NCI-H460 (cell line): ENCODE data around the gene ZNF609. TPM values are rescaled to one million over a fixed set of nuclear protein-coding genes. Genes with fewer than 3 reads are reported as not detected.
A peak's percentile ranks its signal among the peaks of the same experiment; 100 is the strongest.

Experiments
- DNase-seq: peaks from one replicate; pipeline ENCODE4 v3.0.0-alpha.2; 2016; ENCODE audit warnings: low read depth; ENCODE audit errors: extremely low read depth
- polyA plus RNA-seq: library from polyadenylated mRNA; depleted of rRNA; stranded (reverse); fragments of >200 nt; gene quantifications from 2 replicates; pipeline ENCODE4 v1.2.3, GENCODE V29; 2014; cell fraction: nucleus; rRNA removed
- total RNA-seq: library from RNA; depleted of rRNA; stranded (reverse); fragments of >200 nt; shearing (Covaris generic); gene quantifications from 2 replicates; pipeline ENCODE4 v1.2.3, GENCODE V29; 2014; rRNA removed

ZNF609 gene, protein sequence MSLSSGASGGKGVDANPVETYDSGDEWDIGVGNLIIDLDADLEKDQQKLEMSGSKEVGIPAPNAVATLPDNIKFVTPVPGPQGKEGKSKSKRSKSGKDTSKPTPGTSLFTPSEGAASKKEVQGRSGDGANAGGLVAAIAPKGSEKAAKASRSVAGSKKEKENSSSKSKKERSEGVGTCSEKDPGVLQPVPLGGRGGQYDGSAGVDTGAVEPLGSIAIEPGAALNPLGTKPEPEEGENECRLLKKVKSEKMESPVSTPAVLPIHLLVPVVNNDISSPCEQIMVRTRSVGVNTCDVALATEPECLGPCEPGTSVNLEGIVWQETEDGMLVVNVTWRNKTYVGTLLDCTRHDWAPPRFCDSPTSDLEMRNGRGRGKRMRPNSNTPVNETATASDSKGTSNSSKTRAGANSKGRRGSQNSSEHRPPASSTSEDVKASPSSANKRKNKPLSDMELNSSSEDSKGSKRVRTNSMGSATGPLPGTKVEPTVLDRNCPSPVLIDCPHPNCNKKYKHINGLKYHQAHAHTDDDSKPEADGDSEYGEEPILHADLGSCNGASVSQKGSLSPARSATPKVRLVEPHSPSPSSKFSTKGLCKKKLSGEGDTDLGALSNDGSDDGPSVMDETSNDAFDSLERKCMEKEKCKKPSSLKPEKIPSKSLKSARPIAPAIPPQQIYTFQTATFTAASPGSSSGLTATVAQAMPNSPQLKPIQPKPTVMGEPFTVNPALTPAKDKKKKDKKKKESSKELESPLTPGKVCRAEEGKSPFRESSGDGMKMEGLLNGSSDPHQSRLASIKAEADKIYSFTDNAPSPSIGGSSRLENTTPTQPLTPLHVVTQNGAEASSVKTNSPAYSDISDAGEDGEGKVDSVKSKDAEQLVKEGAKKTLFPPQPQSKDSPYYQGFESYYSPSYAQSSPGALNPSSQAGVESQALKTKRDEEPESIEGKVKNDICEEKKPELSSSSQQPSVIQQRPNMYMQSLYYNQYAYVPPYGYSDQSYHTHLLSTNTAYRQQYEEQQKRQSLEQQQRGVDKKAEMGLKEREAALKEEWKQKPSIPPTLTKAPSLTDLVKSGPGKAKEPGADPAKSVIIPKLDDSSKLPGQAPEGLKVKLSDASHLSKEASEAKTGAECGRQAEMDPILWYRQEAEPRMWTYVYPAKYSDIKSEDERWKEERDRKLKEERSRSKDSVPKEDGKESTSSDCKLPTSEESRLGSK (N-terminal part only)
- 15.0 and 15.9 TPM in 2 replicates for total RNA-seq
- polyA plus RNA-seq: 5.6 and 5.9 TPM in 2 replicates

DNA sequence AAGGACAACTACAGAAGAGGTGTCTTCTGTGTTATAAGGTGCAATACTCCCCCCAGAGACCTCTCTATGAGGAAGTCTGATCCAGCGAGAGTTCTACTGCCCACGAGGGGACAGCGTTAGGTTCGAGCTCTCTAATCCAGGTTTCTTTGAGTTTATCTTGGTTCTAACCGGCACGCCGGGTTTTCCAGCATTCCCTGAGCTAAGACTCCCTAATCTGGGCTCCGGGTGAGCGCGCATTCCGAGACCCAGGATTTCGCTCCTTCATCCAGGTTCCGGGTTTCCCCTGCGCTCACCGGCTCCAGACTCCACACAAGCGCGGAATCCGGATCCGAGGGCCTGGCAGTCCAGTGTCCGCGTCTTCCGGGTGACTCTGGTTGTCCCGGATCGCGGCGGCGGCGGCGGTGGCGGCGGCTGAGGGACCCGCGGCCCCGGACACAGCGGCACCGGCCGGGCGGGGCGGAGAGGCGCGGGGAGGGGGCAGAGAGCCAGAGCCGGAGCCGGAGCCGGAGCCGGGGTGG, at the start of gene ZNF609:
ZNF609 (plus strand) TSS at position 373 of the 518 bp plus-strand sequence. CDS start 38,842 bp downstream, outside the sequence.
- DNase-seq: peak; percentile 91

DNA sequence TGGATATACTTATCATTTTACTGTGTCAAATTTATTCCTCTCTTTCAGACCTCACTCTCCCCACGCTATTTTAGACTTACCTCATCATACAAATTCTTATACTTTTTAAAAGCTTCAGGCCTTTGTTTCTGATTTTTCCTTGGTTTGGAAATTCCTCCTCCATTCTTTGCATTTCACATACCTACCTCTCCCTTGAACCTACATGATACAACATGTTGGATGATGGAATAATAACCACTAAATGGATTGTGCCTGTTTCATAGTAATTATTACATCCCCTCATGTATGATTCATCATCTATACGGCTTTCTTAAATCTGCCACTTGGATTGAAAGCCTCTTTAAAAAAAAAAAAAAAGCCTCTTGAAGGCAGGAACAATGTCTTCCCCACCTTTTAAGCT, 48.2 kb upstream of the ZNF609 start:
- DNase-seq: no peak

DNA sequence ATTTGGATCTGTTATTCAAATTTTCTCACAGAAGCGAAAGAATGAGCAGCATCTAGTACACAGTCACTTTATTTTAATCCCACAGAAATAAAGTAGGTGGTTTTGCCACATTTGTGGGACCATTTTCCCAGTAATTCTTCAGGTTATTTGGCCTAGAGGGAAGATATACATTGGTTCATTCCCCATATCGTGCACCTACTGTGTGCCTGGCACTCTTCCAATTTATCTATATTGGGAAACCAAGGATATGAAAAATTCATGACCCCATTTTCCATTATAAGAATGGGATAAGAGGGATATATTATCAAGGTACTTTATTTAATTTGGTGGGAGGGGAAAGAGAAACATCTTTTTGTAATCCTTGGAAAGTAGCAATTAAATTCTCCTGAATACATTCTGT, 37.7 kb upstream of the ZNF609 start:
- no peak for DNase-seq

- DNase-seq: no peak
Observed at GRCh38 chr15:64423970-64424369, 36.4 kb upstream of the ZNF609 start.

DNA sequence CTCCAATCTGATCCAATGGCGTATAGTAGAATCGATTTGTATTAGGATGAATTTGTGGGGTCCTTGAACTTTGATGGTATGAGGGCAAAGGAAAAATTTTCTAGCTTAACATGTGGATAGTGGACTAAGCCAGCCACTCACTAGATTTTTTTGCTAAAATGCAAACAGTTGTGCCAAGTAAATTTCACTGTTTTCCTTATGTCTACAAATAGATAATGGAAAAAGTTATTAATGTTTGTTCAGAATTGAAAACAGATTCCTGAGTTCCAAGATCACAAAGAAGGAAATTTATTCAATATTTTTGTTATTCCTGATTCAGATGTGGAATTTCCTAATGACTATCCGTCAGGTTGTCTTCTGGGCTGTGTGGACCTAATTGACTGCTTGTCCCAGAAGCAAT, 35.2 kb upstream of the ZNF609 start:
- no peak for DNase-seq

DNA sequence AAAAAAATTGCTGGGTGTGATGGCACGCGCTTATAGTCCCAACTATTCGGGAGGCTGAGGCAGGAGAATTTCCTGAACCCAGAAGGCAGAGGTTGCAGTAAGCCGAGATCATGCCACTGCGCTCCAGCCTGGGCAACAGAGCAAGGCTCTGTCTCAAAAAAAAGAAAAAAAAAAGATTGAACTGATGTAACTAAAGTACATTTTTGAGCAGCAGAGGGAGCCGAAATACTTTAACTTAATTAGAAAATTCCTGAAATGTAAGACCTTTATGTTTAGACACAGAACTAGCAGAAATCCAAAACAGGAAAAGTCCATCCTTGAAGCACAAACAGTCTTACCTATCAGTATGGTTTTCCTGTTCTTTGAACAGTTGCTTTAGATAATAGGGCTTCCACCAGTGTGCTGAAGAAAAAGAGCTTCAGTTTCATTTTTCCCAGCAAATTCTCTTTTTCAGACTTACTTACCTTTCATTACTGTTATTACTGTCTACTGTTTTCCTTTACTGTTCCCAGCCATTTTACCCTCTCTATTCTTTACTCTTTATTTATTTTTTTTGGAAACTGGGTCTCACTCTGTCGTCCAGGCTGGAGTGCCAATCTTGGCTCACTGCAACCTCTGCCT, 33.4 kb upstream of the ZNF609 start:
- no peak for DNase-seq

GRCh38 chr15:64429448-64429847, 30.9 kb upstream of the ZNF609 start:
- DNase-seq: no peak

GRCh38 chr15:64430000-64430735, 30.2 kb upstream of the ZNF609 start:
- no peak for DNase-seq

- DNase-seq: no peak
Observed at GRCh38 chr15:64437982-64438381, 22.4 kb upstream of the ZNF609 start.

DNA sequence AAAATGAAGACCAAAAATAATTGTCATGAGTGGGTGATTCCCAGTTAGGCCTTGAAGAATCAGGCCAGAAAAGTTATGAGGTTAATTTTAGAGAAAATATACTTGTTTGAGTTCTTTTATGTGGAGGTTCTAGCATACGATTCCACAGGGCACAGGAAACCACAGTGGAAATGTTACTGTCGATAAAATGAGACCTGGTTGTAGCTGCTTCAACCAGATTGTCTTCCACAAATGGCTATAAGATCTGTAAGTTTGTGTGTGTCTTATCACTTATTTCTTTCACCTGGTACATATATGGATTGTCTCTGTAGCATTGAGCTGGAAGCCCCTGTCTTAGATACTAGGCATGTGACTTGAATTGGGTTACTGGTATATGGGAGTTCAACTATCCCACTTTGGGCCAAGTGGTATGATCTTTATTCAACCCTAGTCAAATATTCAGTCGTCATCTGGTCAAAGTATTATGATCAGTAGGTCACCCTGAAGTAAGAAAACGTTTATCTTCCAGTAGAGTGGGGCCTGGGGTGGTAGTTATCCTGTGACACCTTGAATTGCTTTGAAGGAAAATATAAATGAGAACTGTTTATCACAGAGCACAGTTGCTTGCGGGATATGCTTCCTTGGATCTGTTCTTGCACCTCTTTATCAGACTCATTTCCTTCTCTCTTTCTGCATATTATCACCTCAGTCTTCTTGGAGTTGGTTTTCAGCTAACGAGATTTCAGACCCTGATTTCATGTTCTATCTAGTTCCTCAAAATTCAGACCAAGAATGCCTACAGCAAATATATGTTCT, 21.5 kb upstream of the ZNF609 start:
- DNase-seq: no peak

- no peak for DNase-seq
Observed at GRCh38 chr15:64441852-64442251, 18.5 kb upstream of the ZNF609 start.

GRCh38 chr15:64443016-64443415, 17.4 kb upstream of the ZNF609 start:
- no peak for DNase-seq

GRCh38 chr15:64443747-64444621, 16.4 kb upstream of the ZNF609 start:
- no peak for DNase-seq

DNA sequence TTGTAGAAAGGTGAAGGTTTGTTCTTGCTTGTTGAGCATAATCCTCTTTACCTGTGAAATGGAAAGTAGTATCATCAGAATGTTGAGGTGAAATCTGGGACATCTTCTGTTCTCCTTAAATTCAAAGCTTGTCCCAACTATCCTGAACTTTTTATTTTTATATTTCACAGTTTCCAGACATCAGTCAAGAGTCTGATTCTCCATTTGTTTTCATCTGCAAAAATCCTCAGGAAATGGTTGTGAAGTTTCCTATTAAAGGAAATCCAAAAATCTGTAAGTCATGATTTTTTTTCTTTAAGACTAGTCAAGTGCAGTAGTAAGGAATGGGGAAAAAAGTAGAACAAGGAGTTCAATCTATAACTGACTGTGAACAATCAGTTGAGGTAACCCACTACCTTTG, 15.5 kb upstream of the ZNF609 start:
- DNase-seq: no peak

DNA sequence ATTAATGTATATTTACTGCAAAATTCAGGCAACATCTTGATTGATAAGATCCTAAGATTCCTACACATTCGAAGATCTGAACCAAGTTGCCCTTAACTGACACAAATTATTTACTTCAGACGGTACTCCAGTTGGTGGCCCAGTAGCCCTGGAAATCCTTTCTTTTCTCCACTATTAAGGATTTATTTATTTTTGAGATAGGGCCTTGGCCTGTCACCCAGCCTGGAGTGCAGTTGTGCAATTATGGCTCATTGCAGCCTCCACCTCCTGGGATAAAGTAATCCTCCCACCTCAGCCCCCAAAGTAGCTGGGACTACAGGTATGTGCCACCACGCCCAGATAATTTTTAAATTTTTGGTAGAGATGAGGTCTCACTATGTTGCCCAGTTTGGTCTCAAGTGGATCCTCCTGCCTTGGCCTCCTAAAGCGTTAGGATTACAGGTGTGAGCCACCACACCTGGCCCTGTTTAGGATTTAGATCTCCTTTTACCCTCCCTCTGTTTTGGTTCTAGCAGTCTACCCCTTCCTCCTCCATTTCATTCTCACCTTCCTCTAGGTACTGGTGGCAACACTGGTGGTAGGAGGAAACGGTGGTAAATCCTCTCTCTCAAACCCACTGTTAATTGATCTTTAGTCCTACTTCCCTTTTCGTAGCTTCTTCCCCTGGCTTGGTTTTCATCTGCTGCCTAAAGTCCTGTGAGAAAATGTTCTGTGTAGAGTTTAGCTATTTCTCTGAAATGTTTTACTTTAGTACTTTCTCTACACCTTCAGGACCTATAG, 12.7 kb upstream of the ZNF609 start:
- DNase-seq: no peak

DNA sequence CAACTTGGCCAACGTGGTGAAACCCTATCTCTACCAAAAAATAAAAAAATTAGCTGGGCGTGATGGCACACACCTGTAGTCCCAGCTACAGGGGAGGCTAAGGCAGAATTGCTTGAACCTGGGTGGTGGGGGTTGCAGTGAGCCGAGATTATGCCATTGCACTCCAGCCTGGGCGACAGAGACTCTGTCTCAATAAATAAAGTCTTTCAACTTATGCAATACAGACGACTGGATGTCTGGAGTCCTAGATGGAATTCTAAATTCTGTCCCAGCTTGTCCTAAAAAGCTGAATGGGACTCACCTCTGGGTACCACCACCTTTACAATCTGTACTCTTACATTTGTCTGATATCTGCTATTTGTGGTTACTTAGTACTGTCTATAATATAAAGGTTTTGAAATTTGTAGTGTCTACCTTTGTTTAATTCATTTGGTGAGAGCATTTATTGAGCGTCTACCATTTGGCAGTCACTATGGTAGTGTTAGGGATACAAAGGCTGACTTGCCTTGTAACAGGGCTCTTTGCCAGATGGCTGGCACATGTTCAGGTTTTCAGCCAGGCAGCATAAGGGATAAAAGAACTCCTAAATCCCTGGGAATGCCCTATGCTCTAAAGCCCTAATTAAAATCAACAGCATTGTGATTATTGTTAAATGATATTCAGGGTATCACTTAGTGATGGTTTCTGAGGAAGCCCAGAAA, 7.2 kb upstream of the ZNF609 start:
- DNase-seq: no peak
